NCI-H1694 treated with DMSO at 0.1 percent for 48 hours (cell line): Measurements from ENCODE around the gene ZNF574.
A peak's percentile ranks its signal among the peaks of the same experiment; 100 is the strongest.

Source experiments
- DNase-seq: peaks from one replicate; lab custom pipeline; 2025; lab: John Stamatoyannopoulos, UW

The ZNF574 gene

DNA sequence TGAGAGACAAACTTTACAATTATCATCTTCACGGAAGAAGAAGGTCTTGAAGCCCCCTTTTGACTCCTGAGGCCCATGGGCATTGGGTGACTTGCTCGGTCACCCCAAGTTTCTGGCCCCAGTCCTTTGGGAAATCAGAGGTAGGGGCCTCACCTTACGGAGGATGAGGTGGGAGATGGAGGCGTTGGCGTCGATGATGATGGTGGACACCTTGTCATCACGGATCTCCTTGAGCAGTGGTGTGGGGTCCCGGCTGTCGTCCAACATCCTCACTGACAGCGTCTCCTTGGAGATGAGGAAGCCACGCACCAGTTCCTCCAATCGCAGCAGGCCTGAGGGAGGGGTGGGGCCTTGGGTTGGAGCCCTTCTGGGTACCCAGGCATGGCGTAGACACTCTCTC lies 16.8 kb upstream of the ZNF574 start:
- DNase-seq, result no peak

DNA sequence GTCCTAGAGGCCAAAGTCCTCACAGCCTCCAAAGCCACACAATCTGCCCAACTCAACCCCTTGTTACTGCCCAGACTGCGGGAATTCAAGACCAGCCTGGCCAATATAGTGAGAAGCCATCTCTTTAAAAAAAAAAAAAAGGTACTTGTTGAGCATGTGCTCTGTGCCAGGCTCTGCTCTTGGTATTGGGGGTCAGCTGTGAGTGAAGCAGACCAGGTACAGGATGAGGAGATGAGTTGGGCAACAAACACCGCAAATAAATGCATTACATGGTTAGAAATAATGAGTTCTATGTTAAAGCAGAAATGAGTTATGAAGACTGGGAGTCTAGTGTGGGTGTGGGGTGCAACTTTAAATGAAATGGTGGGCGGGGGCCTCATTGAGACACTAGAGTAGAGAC lies 15.8 kb upstream of the ZNF574 start:
- DNase-seq, result no peak

GRCh38 chr19:42062381-42062780 lies 13.6 kb upstream of the ZNF574 start:
- DNase-seq, result no peak

GRCh38 chr19:42064432-42064831 lies 11.5 kb upstream of the ZNF574 start:
- no peak for DNase-seq

- no peak for DNase-seq
These were observed 10.9 kb upstream of the ZNF574 start for GRCh38 chr19:42065051-42065450.

DNA sequence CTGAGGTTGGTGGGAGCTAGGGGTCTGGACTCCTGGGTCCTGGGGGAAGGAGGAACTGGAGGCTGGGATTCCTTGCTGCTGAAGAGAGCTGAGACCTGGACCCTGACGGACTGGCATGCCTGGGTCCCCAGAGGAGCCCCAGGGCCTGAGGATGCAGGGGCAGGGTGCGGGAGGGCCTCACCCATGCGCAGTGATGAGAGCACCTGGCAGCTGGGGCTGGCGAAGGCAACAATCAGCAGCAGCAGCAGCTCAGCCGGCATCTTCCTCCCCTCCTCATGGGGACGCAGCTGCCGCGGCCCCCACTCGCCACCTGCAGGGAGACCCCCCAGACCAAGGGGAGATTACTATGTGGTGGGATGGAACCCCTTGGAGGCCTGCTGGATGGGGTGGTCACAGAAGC lies 10.5 kb upstream of the ZNF574 start:
- no peak for DNase-seq

DNA sequence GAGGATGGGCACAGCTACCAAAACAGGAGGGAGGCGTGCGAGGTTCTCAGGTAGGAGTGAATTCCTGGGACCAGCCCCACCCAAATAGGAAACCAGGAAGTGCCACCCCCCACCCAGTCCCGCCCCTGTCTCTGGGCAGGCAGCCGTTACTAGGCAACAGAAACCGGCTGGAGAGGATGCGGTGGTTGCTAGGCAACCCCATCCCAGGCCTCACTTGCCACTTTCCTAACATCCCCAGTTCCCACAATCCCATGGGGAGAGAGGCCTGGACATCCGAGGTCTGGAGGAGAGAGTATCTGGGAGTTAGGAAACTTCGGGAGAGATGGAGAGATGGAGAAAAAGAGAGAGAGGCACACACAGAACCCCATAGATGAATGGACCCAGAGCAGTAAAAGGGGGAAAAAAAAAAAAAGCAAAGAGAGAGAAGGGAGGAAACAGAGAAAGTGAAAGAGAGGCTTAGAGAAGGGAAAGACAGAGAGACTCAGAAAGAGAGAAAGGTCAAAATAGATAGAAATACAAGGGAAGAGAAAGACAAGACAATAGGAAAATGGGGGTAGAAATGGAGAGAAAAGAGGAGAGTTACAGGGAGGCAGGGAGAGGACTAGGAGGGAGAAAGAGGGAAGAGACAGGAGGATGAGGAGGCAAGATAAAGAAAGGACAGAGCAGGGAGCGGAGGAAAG lies 9.8 kb upstream of the ZNF574 start:
- no peak for DNase-seq

- DNase-seq, result no peak
These were observed 8.6 kb upstream of the ZNF574 start for GRCh38 chr19:42067315-42067888.

DNA sequence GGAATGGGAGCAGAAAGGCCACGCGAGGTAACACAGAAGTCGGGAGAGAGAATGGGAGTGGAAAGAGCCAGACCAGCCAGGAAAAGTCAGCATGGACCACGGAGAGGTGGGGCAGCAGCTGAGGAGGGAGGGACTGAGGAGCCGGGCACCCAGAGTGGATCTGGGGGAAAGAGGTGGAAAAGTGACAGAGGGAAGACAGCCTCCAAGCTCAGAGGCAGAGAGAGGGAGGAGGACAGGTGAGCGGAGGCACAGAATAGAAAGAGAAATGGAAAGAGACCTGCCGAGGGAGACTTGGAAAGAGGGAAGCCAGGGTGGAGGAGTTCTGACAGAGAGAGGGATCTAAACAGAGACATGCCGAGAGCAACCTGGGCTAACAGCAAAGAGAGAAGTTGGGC lies 7.6 kb upstream of the ZNF574 start:
- DNase-seq, result no peak

DNA sequence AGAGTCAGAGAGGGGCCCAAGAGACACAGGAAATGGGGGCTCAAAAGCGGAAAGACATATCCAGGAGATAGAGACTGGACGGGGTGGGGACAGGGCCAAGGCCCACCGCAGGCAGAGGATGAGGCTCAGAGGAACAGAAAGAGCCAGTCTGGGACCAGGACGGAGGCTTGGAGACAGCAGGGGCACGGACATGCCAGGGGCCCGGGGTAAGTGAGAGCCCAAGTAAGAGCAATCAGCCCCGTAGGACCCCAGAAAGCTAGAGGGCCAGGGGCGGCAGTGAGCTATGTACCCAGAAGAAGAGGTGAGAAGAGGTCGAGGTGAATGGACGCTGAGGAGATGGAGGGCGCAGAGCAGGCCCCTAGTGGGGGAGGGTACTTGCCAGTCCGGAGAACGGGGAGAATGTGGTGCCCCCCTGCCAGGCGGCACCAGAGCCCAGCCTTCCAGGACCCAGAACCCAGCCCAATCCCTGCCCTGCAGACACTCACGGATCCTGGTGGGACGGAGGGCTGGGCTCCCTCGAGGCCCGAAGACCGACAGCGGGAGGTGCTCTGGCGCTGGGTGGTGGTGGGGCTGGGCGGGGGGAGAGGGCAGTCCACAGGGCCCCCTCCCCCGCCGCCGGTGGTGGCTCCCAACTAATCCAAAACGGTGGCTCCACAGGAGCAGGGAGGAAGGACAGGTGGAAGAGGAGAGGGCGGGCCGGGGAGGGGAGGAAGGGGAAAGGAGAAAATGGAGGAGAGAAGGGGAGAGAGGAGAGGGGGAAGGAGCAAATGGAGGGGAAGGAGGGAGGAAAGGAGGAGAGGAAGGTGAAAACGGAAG lies 7.0 kb upstream of the ZNF574 start:
- DNase-seq, result no peak

DNA sequence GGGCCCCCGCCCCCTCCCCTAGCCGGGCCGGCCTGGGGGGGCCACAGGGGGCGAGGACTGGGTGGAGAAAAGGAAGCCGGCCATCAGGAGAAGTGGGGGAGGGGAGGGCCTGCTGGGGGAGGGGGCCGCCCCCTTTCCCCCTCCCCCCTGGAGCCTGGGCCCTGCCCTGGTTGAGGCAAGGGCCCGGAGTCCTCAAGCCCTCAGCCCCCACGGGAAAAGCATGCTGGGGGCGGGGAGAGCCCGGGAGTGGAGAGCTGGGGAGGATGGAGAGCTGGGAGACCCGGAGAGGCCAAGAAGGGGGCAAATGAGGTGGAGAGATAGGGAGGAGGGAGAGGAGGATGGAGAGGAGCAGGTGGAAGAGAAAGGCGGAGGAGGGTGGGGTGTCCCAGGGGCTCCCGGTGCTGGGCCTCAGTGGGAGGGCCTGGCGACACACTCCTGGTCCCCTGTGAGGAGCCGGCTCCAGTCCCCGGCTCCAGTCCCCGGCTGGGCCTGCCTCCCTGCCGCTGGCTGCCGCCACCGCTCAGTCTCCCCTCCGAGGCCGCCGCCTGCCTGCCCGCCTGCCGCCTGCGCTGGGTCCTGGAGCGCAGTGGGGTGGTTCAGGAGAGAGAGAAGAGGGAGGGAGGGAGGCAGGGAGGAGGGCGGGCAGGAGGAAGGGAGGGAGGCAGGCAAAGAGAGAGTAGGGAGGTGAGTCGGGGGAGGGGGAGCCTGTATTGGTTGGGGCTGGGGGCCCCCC lies 6.2 kb upstream of the ZNF574 start, which contains the start of gene GRIK5:
Gene GRIK5 (minus strand): TSS at position 588 of the 733 bp plus-strand sequence. CDS start 4,436 bp downstream, outside the sequence.
- DNase-seq, result peak; percentile 34

- DNase-seq, result no peak
These were observed 4.7 kb upstream of the ZNF574 start for GRCh38 chr19:42071247-42071646.

- DNase-seq, result no peak
These were observed 1.2 kb upstream of the ZNF574 start for GRCh38 chr19:42074513-42075363.

DNA sequence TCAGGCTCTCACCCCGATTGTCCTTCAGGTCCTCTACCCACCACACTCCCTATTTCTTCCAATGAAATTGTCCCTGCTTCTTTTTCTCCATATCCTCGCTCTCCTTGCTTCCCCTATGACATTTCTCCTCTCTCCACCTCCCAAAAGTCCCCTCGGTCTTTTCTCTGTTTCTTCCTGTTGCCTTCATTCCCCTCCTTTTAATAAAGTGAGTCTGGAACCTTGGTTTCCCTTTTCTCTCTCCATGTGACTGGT lies 676 bp upstream of the ZNF574 start:
- DNase-seq, result no peak

GRCh38 chr19:42076380-42076944 lies 496 bp downstream of the ZNF574 start:
- DNase-seq, result no peak

DNA sequence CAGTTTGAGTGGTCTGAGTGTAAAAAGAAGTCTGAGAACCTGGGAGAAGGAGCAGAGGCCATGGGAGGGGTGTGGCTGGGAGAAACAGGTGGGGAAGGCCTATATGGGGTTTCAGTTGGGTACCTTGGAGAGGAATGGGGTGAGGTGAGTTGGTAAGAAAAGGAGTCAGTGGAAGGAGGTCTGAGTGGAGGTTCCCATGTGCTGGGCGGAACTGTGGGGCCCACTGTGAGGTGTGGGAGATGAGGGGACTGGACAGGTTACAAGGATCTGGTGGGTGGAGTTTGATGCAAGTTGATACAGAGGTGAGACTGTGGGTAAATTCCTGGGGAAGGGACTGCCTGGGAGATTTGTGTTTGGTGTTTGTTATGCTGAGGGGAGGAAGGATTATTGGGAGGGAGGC lies 2.1 kb downstream of the ZNF574 start:
- no peak for DNase-seq

DNA sequence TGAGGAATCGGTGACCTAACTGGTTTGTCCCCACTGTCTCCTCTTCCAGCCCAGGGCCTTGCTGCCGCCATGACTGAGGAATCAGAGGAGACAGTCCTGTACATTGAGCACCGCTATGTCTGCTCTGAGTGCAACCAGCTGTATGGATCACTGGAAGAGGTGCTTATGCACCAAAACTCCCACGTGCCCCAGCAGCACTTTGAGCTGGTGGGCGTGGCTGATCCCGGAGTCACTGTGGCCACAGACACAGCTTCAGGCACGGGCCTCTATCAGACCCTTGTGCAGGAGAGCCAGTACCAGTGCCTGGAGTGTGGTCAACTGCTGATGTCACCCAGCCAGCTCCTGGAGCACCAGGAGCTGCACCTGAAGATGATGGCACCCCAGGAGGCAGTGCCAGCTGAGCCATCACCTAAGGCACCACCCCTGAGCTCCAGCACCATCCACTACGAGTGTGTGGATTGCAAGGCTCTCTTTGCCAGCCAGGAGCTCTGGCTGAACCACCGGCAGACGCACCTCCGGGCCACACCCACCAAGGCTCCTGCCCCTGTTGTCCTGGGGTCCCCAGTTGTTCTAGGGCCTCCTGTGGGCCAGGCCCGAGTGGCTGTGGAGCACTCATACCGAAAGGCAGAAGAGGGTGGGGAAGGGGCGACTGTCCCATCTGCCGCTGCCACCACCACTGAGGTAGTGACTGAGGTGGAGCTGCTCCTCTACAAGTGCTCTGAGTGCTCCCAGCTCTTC lies 2.7 kb downstream of the ZNF574 start:
- DNase-seq, result no peak

GRCh38 chr19:42079276-42079669 lies 3.3 kb downstream of the ZNF574 start:
- no peak for DNase-seq

DNA sequence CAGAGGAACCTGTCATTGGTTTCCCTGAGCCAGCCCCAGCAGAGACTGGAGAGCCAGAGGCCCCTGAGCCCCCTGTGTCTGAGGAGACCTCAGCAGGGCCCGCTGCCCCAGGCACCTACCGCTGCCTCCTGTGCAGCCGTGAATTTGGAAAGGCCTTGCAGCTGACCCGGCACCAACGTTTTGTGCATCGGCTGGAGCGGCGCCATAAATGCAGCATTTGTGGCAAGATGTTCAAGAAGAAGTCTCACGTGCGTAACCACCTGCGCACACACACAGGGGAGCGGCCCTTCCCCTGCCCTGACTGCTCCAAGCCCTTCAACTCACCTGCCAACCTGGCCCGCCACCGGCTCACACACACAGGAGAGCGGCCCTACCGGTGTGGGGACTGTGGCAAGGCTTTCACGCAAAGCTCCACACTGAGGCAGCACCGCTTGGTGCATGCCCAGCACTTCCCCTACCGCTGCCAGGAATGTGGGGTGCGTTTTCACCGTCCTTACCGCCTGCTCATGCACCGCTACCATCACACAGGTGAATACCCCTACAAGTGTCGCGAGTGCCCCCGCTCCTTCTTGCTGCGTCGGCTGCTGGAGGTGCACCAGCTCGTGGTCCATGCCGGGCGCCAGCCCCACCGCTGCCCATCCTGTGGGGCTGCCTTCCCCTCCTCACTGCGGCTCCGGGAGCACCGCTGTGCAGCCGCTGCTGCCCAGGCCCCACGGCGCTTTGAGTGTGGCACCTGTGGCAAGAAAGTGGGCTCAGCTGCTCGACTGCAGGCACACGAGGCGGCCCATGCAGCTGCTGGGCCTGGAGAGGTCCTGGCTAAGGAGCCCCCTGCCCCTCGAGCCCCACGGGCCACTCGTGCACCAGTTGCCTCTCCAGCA lies 4.2 kb downstream of the ZNF574 start:
- DNase-seq, result no peak
